Nephron (organoid): Measurements from ENCODE around the gene FAM3A.
"Not testable (repeated sequence)": the region's sequence is repeated elsewhere in the genome, so short reads cannot be mapped to it uniquely, and the experiment has no call there.

Experiments used
- H3K27ac Mint-ChIP-seq, 3 experiments: 2 replicates each; pipeline ENCODE4 v1.8.0; 2020; ENCODE audit warnings: mixed read lengths in 3 of 3, mild to moderate bottlenecking in 2 of 3, moderate library complexity in 1 of 3
- H3K27me3 Mint-ChIP-seq: 2 replicates; pipeline ENCODE4 v1.8.0; 2021; ENCODE audit warnings: low read depth, mild to moderate bottlenecking, moderate library complexity, mixed read lengths
- H3K36me3 Mint-ChIP-seq: 2 replicates; pipeline ENCODE4 v1.8.0; 2020; ENCODE audit warnings: low read depth, mixed read lengths
- H3K4me1 Mint-ChIP-seq: 2 replicates; pipeline ENCODE4 v1.8.0; 2020; ENCODE audit warnings: mixed read lengths
- H3K4me3 Mint-ChIP-seq, 3 experiments: 2 replicates each; pipeline ENCODE4 v1.8.0; 2020; ENCODE audit warnings: mild to moderate bottlenecking in 3 of 3, mixed read lengths in 3 of 3, moderate library complexity in 2 of 3
- H3K9me3 Mint-ChIP-seq: 2 replicates; pipeline ENCODE4 v1.8.0; 2020; ENCODE audit warnings: mixed read lengths
- CTCF ChIP-seq, 3 experiments: fragments of 200-600 bp; sonication (generic); IDR thresholded peaks; one replicate each; pipeline ENCODE4 v1.5.0; 2021; ENCODE audit warnings: antibody characterized with exemption in 3 of 3; ENCODE audit not compliant: unreplicated experiment in 3 of 3

Gene FAM3A

GRCh38 chrX:154541896-154542722 is 26.1 kb upstream of the FAM3A start:
- Mint-ChIP-seq H3K27ac (no peak overlapping the region), H3K4me1 (peaks cover 12% of the 10 kb centered on the region), H3K9me3 (peaks cover 9% of the 10 kb centered on the region), H3K4me3 (no peak overlapping the region), H3K36me3 (peaks cover 27% of the 10 kb centered on the region), H3K27me3 (no peaks in the 10 kb centered on the region)
- no peak for TF ChIP-seq CTCF (IDR thresholded peaks at IDR 0.05; ENCODE audit: unreplicated experiment in 3 of 3)

- no peak for TF ChIP-seq CTCF (IDR thresholded peaks at IDR 0.05; ENCODE audit: unreplicated experiment in 3 of 3)
- H3K27me3 Mint-ChIP-seq: no peaks in the 10 kb centered on the region
- H3K9me3 Mint-ChIP-seq: peaks cover 9% of the 10 kb centered on the region
- no peak overlapping the region for H3K27ac Mint-ChIP-seq
- peaks cover 12% of the 10 kb centered on the region for H3K4me1 Mint-ChIP-seq
- H3K4me3 Mint-ChIP-seq: no peak overlapping the region
- H3K36me3 Mint-ChIP-seq: peaks cover 27% of the 10 kb centered on the region
These were observed 25.5 kb upstream of the FAM3A start for GRCh38 chrX:154541589-154541895.

- H3K36me3 Mint-ChIP-seq: peaks cover 24% of the 10 kb centered on the region
- H3K4me3 Mint-ChIP-seq: no peak overlapping the region
- peaks cover 9% of the 10 kb centered on the region for H3K9me3 Mint-ChIP-seq
- H3K27ac Mint-ChIP-seq: no peak overlapping the region
- peaks cover 9% of the 10 kb centered on the region for H3K4me1 Mint-ChIP-seq
- no peak for TF ChIP-seq CTCF (IDR thresholded peaks at IDR 0.05; ENCODE audit: unreplicated experiment in 3 of 3)
- no peaks in the 10 kb centered on the region for H3K27me3 Mint-ChIP-seq
These were observed 25.0 kb upstream of the FAM3A start for GRCh38 chrX:154540897-154541535.

- not testable (repeated sequence) for H3K27me3 Mint-ChIP-seq, H3K9me3 Mint-ChIP-seq, H3K4me3 Mint-ChIP-seq, H3K27ac Mint-ChIP-seq, H3K4me1 Mint-ChIP-seq
- peaks cover 21% of the 10 kb centered on the region for H3K36me3 Mint-ChIP-seq
These were observed 24.3 kb upstream of the FAM3A start for GRCh38 chrX:154540365-154540764.

GRCh38 chrX:154539077-154539476 is 23.0 kb upstream of the FAM3A start:
- Mint-ChIP-seq H3K27ac (no peak overlapping the region), H3K9me3 (peaks cover 5% of the 10 kb centered on the region), H3K36me3 (peaks cover 17% of the 10 kb centered on the region)

GRCh38 chrX:154535892-154536291 is 19.9 kb upstream of the FAM3A start:
- TF ChIP-seq CTCF (IDR thresholded peaks at IDR 0.05; ENCODE audit: unreplicated experiment in 3 of 3): no peak
- Mint-ChIP-seq H3K4me3 (no peak overlapping the region), H3K36me3 (peaks cover 14% of the 10 kb centered on the region), H3K27me3 (no peaks in the 10 kb centered on the region), H3K4me1 (no peaks in the 10 kb centered on the region), H3K27ac (no peak overlapping the region), H3K9me3 (peaks cover 5% of the 10 kb centered on the region)

More at GRCh38 chrX:154539077-154539476, 23.0 kb upstream of the FAM3A start:
- TF ChIP-seq CTCF (IDR thresholded peaks at IDR 0.05; ENCODE audit: unreplicated experiment in 3 of 3): no peak
- Mint-ChIP-seq H3K4me3 (no peak overlapping the region), H3K4me1 (no peaks in the 10 kb centered on the region), H3K27me3 (no peaks in the 10 kb centered on the region)
